Suprapubic skin (tissue), 3 donors: ENCODE measurements around the gene SBNO2.

Source experiments
- POLR2A ChIP-seq, 2 donors: fragments of 450-650 bp; IDR thresholded peaks; one replicate each; pipeline ENCODE4 v1.6.1; 2017; ENCODE audit warnings: antibody characterized with exemption in 2 of 2, mild to moderate bottlenecking in 2 of 2, moderate library complexity in 2 of 2
- TF ChIP-seq, protein P1 (sequence below), 2 donors: fragments of 200-600 bp in 1 of 2; fragments of 450-650 bp in 1 of 2; sonication (generic) in 1 of 2; IDR thresholded peaks; one replicate each; pipeline ENCODE4 v1.5.1; 2016 to 2019; ENCODE audit warnings: antibody characterized with exemption in 2 of 2, mild to moderate bottlenecking in 1 of 2, moderate library complexity in 1 of 2

DNA sequence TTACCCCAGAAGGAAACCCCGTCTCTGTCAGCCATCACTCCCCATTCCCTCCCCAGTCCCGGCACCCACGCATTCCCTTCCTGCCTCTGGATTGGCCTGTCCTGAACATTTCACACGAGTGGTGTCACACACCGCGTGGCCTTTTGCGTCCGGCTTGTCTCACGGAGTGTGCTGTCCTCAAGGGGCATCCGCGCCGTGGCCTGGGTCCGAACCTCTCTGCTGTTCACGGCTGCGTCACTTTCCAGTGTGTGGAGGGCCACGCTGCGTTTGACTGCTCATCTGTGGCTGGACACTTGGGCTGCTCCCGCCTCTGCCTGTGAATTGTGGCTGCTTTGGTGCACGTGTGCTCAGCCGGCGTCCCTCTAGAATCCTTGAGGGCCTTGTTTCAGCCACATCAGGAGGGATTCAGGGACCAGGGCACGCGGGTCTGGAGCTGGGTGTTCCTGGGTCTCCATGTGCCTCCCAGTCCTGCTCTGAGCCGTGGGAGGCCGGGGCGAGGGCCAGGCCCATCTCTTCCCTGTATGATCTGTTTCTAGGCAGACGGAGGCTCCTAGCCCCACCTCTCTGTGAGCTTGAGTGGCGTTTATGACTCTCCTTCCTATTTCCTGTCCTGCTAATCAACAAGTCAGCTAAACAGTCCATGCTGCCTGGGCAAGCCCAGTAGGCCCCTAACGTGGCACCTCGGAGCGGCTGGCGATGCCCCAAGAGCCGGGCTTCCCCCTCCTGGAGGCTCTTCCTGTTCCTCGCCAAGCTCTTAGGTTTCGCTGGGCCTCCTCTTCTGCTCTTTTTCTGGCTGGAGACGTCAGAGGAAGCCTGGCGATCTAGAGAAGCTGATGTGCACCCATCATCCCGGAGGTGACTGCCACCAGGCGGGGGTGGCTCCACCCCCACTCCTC lies 39.6 kb upstream of the SBNO2 start:
- TF ChIP-seq, protein P1, sequence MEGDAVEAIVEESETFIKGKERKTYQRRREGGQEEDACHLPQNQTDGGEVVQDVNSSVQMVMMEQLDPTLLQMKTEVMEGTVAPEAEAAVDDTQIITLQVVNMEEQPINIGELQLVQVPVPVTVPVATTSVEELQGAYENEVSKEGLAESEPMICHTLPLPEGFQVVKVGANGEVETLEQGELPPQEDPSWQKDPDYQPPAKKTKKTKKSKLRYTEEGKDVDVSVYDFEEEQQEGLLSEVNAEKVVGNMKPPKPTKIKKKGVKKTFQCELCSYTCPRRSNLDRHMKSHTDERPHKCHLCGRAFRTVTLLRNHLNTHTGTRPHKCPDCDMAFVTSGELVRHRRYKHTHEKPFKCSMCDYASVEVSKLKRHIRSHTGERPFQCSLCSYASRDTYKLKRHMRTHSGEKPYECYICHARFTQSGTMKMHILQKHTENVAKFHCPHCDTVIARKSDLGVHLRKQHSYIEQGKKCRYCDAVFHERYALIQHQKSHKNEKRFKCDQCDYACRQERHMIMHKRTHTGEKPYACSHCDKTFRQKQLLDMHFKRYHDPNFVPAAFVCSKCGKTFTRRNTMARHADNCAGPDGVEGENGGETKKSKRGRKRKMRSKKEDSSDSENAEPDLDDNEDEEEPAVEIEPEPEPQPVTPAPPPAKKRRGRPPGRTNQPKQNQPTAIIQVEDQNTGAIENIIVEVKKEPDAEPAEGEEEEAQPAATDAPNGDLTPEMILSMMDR (IDR thresholded peaks at IDR 0.05), result no peak
- TF ChIP-seq POLR2A (IDR thresholded peaks at IDR 0.05), result no peak
